WTC11 (cell line): ENCODE results near the gene RFX3. TPM values are rescaled to one million over a fixed set of nuclear protein-coding genes. Genes with fewer than 3 reads are reported as not detected.

ENCODE experiments used
- ATAC-seq: fragments of 200-7000 bp; cut with Tn5 transposase; 2 replicates; pipeline ENCODE4 v1.10.0; 2021; ENCODE audit warnings: mild to moderate bottlenecking, moderate library complexity
- CTCF ChIA-PET: fragments of 300-600 bp; sonication (Branson Sonifier 250); formaldehyde crosslinking; loops from one replicate; lab custom pipeline; 2021; ENCODE audit warnings: antibody characterized with exemption; lab: Charles Lee
- POLR2A ChIA-PET: fragments of 350-600 bp; sonication (Branson Sonifier 250); formaldehyde crosslinking; loops from one replicate; lab custom pipeline; 2021; ENCODE audit warnings: antibody characterized with exemption; lab: Charles Lee
- DNase-seq: peaks from one replicate; pipeline ENCODE4 v3.0.0; 2021; ENCODE audit warnings: low spot score
- H3K27ac Mint-ChIP-seq: 2 replicates; pipeline ENCODE4 v1.8.0; 2021; ENCODE audit warnings: mixed read lengths
- H3K27me3 Mint-ChIP-seq: 2 replicates; pipeline ENCODE4 v1.8.0; 2021; ENCODE audit warnings: low read depth, mild to moderate bottlenecking, moderate library complexity, mixed read lengths
- H3K36me3 Mint-ChIP-seq: 2 replicates; pipeline ENCODE4 v1.8.0; 2021; ENCODE audit warnings: mixed read lengths
- H3K4me1 Mint-ChIP-seq: 2 replicates; pipeline ENCODE4 v1.8.0; 2022; ENCODE audit warnings: mixed read lengths
- H3K4me3 Mint-ChIP-seq: 2 replicates; pipeline ENCODE4 v1.8.0; 2021; ENCODE audit warnings: mild to moderate bottlenecking, moderate library complexity, mixed read lengths
- H3K9me3 Mint-ChIP-seq: 2 replicates; pipeline ENCODE4 v1.8.0; 2021; ENCODE audit warnings: mixed read lengths
- CBFB ChIP-seq: sonication (generic); formaldehyde crosslinking; IDR thresholded peaks from 2 replicates; pipeline ENCODE4 v1.8.1; 2022; ENCODE audit warnings: mild to moderate bottlenecking, low read depth, missing genetic modification reagents
- E2F1 ChIP-seq: sonication (generic); formaldehyde crosslinking; IDR thresholded peaks from 2 replicates; pipeline ENCODE4 v1.8.0; 2022; ENCODE audit warnings: mild to moderate bottlenecking, missing genetic modification reagents
- ESRRA ChIP-seq: sonication (generic); formaldehyde crosslinking; IDR thresholded peaks from 2 replicates; pipeline ENCODE4 v1.8.1; 2022; ENCODE audit warnings: mild to moderate bottlenecking, missing genetic modification reagents, borderline replicate concordance
- FOXJ3 ChIP-seq: sonication (generic); formaldehyde crosslinking; IDR thresholded peaks from 2 replicates; pipeline ENCODE4 v1.9.0; 2021; ENCODE audit warnings: missing genetic modification reagents, mild to moderate bottlenecking, borderline replicate concordance
- FOXP1 ChIP-seq: sonication (generic); formaldehyde crosslinking; IDR thresholded peaks from 2 replicates; pipeline ENCODE4 v1.8.0; 2022; ENCODE audit warnings: missing genetic modification reagents, mild to moderate bottlenecking, moderate library complexity, borderline replicate concordance
- FOXP4 ChIP-seq: sonication (generic); formaldehyde crosslinking; IDR thresholded peaks from 2 replicates; pipeline ENCODE4 v1.8.0; 2022; ENCODE audit warnings: mild to moderate bottlenecking, missing genetic modification reagents
- GRHL2 ChIP-seq: fragments of 250-450 bp; sonication (Bioruptor Pico); IDR thresholded peaks from 2 replicates; pipeline ENCODE4 v1.8.0; 2022; ENCODE audit warnings: mild to moderate bottlenecking, moderate library complexity; ENCODE audit not compliant: insufficient replicate concordance, severe bottlenecking
- GTF2I ChIP-seq: fragments of 250-450 bp; sonication (Bioruptor Pico); conservative IDR thresholded peaks from 2 replicates; pipeline ENCODE4 v1.4.0; 2021; ENCODE audit warnings: mild to moderate bottlenecking
- KAT7 ChIP-seq: sonication (generic); formaldehyde crosslinking; IDR thresholded peaks from 2 replicates; pipeline ENCODE4 v1.8.1; 2023; ENCODE audit warnings: missing genetic modification reagents, mild to moderate bottlenecking, borderline replicate concordance
- NFYB ChIP-seq: sonication (generic); formaldehyde crosslinking; conservative IDR thresholded peaks from 2 replicates; pipeline ENCODE4 v1.8.0; 2022; ENCODE audit warnings: low read depth, missing genetic modification reagents
- OVOL2 ChIP-seq: fragments of 250-450 bp; sonication (Bioruptor Pico); IDR thresholded peaks from 2 replicates; pipeline ENCODE4 v1.9.0; 2021; ENCODE audit warnings: mild to moderate bottlenecking, borderline replicate concordance
- PRRX2 ChIP-seq: fragments of 250-450 bp; sonication (Bioruptor Pico); IDR thresholded peaks from 2 replicates; pipeline ENCODE4 v1.8.0; 2021; ENCODE audit warnings: mild to moderate bottlenecking
- RORB ChIP-seq: fragments of 250-450 bp; sonication (Bioruptor Pico); IDR thresholded peaks from 2 replicates; pipeline ENCODE4 v1.9.0; 2021; ENCODE audit warnings: mild to moderate bottlenecking
- SMAD3 ChIP-seq: sonication (generic); formaldehyde crosslinking; IDR thresholded peaks from 2 replicates; pipeline ENCODE4 v1.8.0; 2022; ENCODE audit warnings: missing genetic modification reagents, mild to moderate bottlenecking, borderline replicate concordance
- SMAD4 ChIP-seq: sonication (generic); formaldehyde crosslinking; IDR thresholded peaks from 2 replicates; pipeline ENCODE4 v1.8.0; 2022; ENCODE audit warnings: mild to moderate bottlenecking, missing genetic modification reagents
- STAT6 ChIP-seq: sonication (generic); formaldehyde crosslinking; conservative IDR thresholded peaks from 2 replicates; pipeline ENCODE4 v1.8.1; 2023; ENCODE audit warnings: mild to moderate bottlenecking, low read depth, missing genetic modification reagents, moderate library complexity
- TEAD1 ChIP-seq: sonication (generic); formaldehyde crosslinking; IDR thresholded peaks from 2 replicates; pipeline ENCODE4 v1.8.0; 2022; ENCODE audit warnings: mild to moderate bottlenecking, missing genetic modification reagents
- ZBTB21 ChIP-seq: sonication (generic); formaldehyde crosslinking; IDR thresholded peaks from 2 replicates; pipeline ENCODE4 v1.8.1; 2023; ENCODE audit warnings: mild to moderate bottlenecking, missing genetic modification reagents, borderline replicate concordance
- ZNF281 ChIP-seq: sonication (generic); formaldehyde crosslinking; IDR thresholded peaks from 2 replicates; pipeline ENCODE4 v1.8.0; 2023; ENCODE audit warnings: mild to moderate bottlenecking, missing genetic modification reagents
- ZNF671 ChIP-seq: fragments of 250-450 bp; sonication (Bioruptor Pico); IDR thresholded peaks from 2 replicates; pipeline ENCODE4 v1.8.0; 2021; ENCODE audit warnings: mild to moderate bottlenecking
- total RNA-seq: library from RNA; stranded (reverse); gene quantifications from 3 replicates; pipeline ENCODE4 v1.2.3, GENCODE V29; 2021

Gene RFX3
- total RNA-seq, 1 experiment from 2014 or later: 13.7 TPM

- Mint-ChIP-seq H3K9me3 (peaks cover 4% of the 10 kb centered on the region; the same call in 1 of the 2 replicates), H3K27ac (no peak overlapping the region), H3K4me3 (no peak overlapping the region), H3K27me3 (no peaks in the 10 kb centered on the region), H3K36me3 (no peaks in the 10 kb centered on the region), H3K4me1 (peaks cover 16% of the 10 kb centered on the region)
- ChIA-PET POLR2A (no interaction called here), CTCF (interaction anchor here (0.9 kb wide), 1 partner anchor 257 kb away, joined by 3 read pairs; no protein-coding TSS in a partner anchor)
- ATAC-seq: no peak
- no peak for DNase-seq
- TF ChIP-seq FOXP1 (CRISPR knock-in tag) (no peak), FOXJ3 (no peak), NFYB (no peak), SMAD4 (CRISPR knock-in tag) (no peak), GRHL2 (CRISPR knock-in tag) (no peak), KAT7 (CRISPR knock-in tag) (no peak), STAT6 (CRISPR knock-in tag) (no peak), RORB (CRISPR knock-in tag) (no peak), SMAD3 (CRISPR knock-in tag) (no peak), GTF2I (CRISPR knock-in tag) (no peak), ZBTB21 (CRISPR knock-in tag) (no peak), OVOL2 (CRISPR knock-in tag) (no peak), PRRX2 (no peak), E2F1 (CRISPR knock-in tag) (no peak), ZNF671 (CRISPR knock-in tag) (no peak), TEAD1 (CRISPR knock-in tag) (no peak), ZNF281 (CRISPR knock-in tag) (no peak), ESRRA (CRISPR knock-in tag) (no peak), FOXP4 (CRISPR knock-in tag) (no peak), CBFB (CRISPR knock-in tag) (no peak)
These were observed 28.4 kb downstream of the RFX3 start for GRCh38 chr9:3497401-3497800.
